Measurements from ENCODE around the gene P2RX3.

DNA sequence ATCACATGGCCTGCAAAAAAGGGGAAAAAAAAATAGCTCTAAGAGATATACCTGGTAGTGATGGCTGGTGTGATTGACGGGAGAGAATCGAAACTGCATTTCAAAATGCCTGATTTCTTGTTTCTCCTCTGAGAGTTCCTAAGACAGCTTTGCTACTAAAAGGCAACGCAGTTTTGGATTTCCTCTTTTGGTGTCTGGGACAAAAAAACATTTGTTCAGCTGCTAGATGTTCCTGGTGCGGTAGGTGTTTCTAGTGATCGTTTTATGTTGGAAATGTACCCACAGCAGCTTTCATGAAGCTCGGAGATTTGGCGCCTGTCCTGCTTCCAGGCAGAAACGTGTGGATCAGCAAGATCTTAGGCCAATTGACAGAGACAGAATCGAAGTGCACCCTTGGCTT, 18.1 kb downstream of the P2RX3 start:
- no peak for TF ChIP-seq POLR2A (IDR thresholded peaks at IDR 0.05)
- TF ChIP-seq CTCF (IDR thresholded peaks at IDR 0.05) = no peak
